Measurements from ENCODE around the gene DOCK6.

DNA sequence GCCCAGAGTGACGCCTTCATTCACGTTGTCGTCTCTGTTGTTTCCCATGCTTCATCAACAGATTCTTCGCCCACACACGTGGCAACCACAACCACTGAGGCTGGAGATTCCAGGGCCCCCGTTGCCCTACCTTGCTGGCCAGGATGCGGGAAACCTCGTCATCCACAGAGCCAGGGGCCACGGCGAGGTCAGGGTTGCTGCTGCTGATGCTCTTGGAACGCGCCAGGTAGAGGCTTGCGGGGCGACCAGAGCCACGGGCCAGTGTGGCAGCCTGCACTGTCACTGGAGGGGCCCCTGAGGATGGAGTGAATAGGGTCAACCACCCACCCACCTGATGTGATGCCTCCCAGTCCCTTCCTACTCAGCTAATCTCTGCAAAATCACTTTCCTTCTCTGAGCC is 29.3 kb downstream of the DOCK6 start:
- TF ChIP-seq POLR2A (IDR thresholded peaks at IDR 0.05) (no peak), POLR2AphosphoS5 (IDR thresholded peaks at IDR 0.05) (no peak)
- TF ChIP-seq, protein P1, sequence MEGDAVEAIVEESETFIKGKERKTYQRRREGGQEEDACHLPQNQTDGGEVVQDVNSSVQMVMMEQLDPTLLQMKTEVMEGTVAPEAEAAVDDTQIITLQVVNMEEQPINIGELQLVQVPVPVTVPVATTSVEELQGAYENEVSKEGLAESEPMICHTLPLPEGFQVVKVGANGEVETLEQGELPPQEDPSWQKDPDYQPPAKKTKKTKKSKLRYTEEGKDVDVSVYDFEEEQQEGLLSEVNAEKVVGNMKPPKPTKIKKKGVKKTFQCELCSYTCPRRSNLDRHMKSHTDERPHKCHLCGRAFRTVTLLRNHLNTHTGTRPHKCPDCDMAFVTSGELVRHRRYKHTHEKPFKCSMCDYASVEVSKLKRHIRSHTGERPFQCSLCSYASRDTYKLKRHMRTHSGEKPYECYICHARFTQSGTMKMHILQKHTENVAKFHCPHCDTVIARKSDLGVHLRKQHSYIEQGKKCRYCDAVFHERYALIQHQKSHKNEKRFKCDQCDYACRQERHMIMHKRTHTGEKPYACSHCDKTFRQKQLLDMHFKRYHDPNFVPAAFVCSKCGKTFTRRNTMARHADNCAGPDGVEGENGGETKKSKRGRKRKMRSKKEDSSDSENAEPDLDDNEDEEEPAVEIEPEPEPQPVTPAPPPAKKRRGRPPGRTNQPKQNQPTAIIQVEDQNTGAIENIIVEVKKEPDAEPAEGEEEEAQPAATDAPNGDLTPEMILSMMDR (IDR thresholded peaks at IDR 0.05), result no peak

Data from sigmoid colon (tissue), 4 donors.